MM.1S (cell line): ENCODE results near the gene TRIM45.

Experiments
- DNase-seq: peaks from one replicate; pipeline ENCODE4 v3.0.0-alpha.2; 2015
- H2AFZ ChIP-seq: fragments of 300-600 bp; sonication (generic); 2 replicates; pipeline ENCODE4 v1.6.0; 2016; ENCODE audit warnings: antibody characterized with exemption, low read length
- H3F3A ChIP-seq: fragments of 300-600 bp; sonication (generic); 2 replicates; pipeline ENCODE4 v1.6.1; 2016; ENCODE audit warnings: mild to moderate bottlenecking, antibody characterized with exemption, low read length, moderate library complexity, mixed read lengths; ENCODE audit not compliant: insufficient read depth
- H3K27ac ChIP-seq: fragments of 300-600 bp; sonication (generic); 2 replicates; pipeline ENCODE4 v1.5.1; 2016; ENCODE audit warnings: mild to moderate bottlenecking, low read length
- H3K27me3 ChIP-seq: fragments of 300-600 bp; sonication (generic); replicated peaks from 2 replicates; pipeline ENCODE4 v1.6.0; 2016; ENCODE audit warnings: low read length; ENCODE audit not compliant: insufficient read depth
- H3K36me3 ChIP-seq: fragments of 300-600 bp; sonication (generic); replicated peaks from 2 replicates; pipeline ENCODE4 v1.6.1; 2016; ENCODE audit warnings: mild to moderate bottlenecking, low read length, mixed read lengths; ENCODE audit not compliant: insufficient read depth
- H3K4me1 ChIP-seq: fragments of 300-600 bp; sonication (generic); 2 replicates; pipeline ENCODE4 v1.6.1; 2016; ENCODE audit warnings: low read length, mixed read lengths
- H3K4me2 ChIP-seq: fragments of 300-600 bp; sonication (generic); 2 replicates; pipeline ENCODE4 v1.6.0; 2016; ENCODE audit warnings: low read depth, low read length
- H3K4me3 ChIP-seq: fragments of 300-600 bp; sonication (generic); 2 replicates; pipeline ENCODE4 v1.5.1; 2016; ENCODE audit warnings: low read length, mixed read lengths
- H3K79me2 ChIP-seq: fragments of 300-600 bp; sonication (generic); 2 replicates; pipeline ENCODE4 v1.6.1; 2016; ENCODE audit warnings: mixed run types, low read length, mixed read lengths
- H3K9ac ChIP-seq: fragments of 300-600 bp; sonication (generic); 2 replicates; pipeline ENCODE4 v1.6.1; 2016; ENCODE audit warnings: low read length, mixed read lengths
- H3K9me2 ChIP-seq: fragments of 300-600 bp; sonication (generic); replicated peaks from 2 replicates; pipeline ENCODE4 v1.6.1; 2016; ENCODE audit warnings: mild to moderate bottlenecking, low read length, mixed read lengths; ENCODE audit not compliant: insufficient read depth
- H3K9me3 ChIP-seq: fragments of 300-600 bp; sonication (generic); replicated peaks from 2 replicates; pipeline ENCODE4 v1.6.1; 2016; ENCODE audit warnings: mild to moderate bottlenecking, low read length, mixed read lengths; ENCODE audit not compliant: insufficient read depth
- H4K20me1 ChIP-seq: fragments of 300-600 bp; sonication (generic); 2 replicates; pipeline ENCODE4 v1.6.1; 2016; ENCODE audit warnings: mild to moderate bottlenecking, low read length, moderate library complexity, mixed read lengths; ENCODE audit not compliant: insufficient read depth
- EZH2 ChIP-seq: fragments of 300-600 bp; sonication (generic); optimal IDR thresholded peaks from 2 replicates; pipeline ENCODE3; 2017; ENCODE audit warnings: low read depth, mild to moderate bottlenecking, antibody characterized with exemption, low read length, mixed read lengths
- EZH2phosphoT487 ChIP-seq: fragments of 300-600 bp; sonication (generic); IDR thresholded peaks from 2 replicates; pipeline ENCODE4 v1.6.1; 2018; ENCODE audit warnings: antibody characterized with exemption, low read length
- TF ChIP-seq, protein P1 (sequence below): fragments of 300-600 bp; sonication (generic); IDR thresholded peaks from 2 replicates; pipeline ENCODE4 v1.5.1; 2016; ENCODE audit warnings: antibody characterized with exemption, low read length, mixed read lengths

TRIM45 gene

DNA sequence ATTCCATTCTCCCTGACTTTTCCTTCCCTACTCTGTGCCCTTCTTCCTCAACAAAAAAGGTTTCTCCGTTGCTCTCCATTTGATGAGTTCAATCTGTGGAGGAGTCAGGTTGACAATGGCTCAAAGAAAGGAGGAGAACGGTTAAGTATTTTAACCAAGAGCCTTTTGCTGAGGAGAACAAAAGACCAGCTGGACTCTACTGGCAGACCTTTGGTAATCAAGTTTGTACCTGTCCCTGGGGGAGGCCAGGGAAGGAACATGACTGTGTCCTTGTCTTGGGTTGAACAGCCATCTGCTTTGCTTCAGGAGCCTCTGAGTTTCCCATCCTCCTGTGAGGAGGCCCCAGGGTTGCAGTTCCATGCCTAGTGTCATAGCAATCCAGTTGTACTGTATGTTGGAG is 31.6 kb downstream of the TRIM45 start:
- Histone ChIP-seq H2AFZ (no peak overlapping the region), H3K4me3 (no peak overlapping the region), H3K9me3 (no peaks in the 10 kb centered on the region), H3K9me2 (no peaks in the 10 kb centered on the region), H3K27ac (no peak overlapping the region), H3F3A (no peaks in the 10 kb centered on the region), H3K9ac (no peak overlapping the region), H3K27me3 (no peaks in the 10 kb centered on the region), H3K4me1 (peaks cover 16% of the 10 kb centered on the region), H3K36me3 (no peaks in the 10 kb centered on the region), H3K4me2 (no peak overlapping the region), H4K20me1 (no peaks in the 10 kb centered on the region), H3K79me2 (no peaks in the 10 kb centered on the region)
- DNase-seq, result no peak
- TF ChIP-seq, protein P1, sequence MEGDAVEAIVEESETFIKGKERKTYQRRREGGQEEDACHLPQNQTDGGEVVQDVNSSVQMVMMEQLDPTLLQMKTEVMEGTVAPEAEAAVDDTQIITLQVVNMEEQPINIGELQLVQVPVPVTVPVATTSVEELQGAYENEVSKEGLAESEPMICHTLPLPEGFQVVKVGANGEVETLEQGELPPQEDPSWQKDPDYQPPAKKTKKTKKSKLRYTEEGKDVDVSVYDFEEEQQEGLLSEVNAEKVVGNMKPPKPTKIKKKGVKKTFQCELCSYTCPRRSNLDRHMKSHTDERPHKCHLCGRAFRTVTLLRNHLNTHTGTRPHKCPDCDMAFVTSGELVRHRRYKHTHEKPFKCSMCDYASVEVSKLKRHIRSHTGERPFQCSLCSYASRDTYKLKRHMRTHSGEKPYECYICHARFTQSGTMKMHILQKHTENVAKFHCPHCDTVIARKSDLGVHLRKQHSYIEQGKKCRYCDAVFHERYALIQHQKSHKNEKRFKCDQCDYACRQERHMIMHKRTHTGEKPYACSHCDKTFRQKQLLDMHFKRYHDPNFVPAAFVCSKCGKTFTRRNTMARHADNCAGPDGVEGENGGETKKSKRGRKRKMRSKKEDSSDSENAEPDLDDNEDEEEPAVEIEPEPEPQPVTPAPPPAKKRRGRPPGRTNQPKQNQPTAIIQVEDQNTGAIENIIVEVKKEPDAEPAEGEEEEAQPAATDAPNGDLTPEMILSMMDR, result no peak
- TF ChIP-seq EZH2 (no peak), EZH2phosphoT487 (no peak)

DNA sequence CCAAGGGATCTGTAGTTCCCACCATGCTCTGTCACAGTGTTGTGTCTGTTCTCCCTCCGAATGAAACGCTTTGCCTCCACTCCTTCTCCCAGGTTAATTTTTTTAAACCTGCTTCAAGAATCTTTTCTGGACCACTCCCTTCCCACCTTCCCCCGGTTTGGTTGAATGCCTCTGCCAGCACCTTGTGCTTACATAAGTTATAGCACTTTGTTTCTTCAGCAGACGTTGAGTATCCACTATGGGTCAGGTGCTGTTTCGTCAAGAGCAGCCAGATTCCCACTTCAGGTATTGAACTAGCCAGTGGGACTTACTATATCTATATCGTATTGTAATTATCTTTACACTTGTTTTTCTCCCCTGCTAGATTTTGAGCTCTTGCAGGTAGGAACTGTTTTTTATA is 33.9 kb downstream of the TRIM45 start:
- no peak overlapping the region for H3K4me2 ChIP-seq
- no peaks in the 10 kb centered on the region for H3K36me3 ChIP-seq
- no peak overlapping the region for H3K9ac ChIP-seq
- no peaks in the 10 kb centered on the region for H3K9me3 ChIP-seq
- no peaks in the 10 kb centered on the region for H3K79me2 ChIP-seq
- H3K4me3 ChIP-seq, result no peak overlapping the region
- H2AFZ ChIP-seq, result no peak overlapping the region
- H3K27ac ChIP-seq, result no peak overlapping the region
- peaks cover under 1% of the 10 kb centered on the region; the same call in 1 of the 2 replicates for H3K4me1 ChIP-seq
- no peak for DNase-seq
- H3K9me2 ChIP-seq, result no peaks in the 10 kb centered on the region
- H4K20me1 ChIP-seq, result no peaks in the 10 kb centered on the region
- H3F3A ChIP-seq, result no peaks in the 10 kb centered on the region
- no peaks in the 10 kb centered on the region for H3K27me3 ChIP-seq
- no peak for TF ChIP-seq EZH2phosphoT487
- TF ChIP-seq, protein P1, result no peak
- TF ChIP-seq EZH2, result no peak

DNA sequence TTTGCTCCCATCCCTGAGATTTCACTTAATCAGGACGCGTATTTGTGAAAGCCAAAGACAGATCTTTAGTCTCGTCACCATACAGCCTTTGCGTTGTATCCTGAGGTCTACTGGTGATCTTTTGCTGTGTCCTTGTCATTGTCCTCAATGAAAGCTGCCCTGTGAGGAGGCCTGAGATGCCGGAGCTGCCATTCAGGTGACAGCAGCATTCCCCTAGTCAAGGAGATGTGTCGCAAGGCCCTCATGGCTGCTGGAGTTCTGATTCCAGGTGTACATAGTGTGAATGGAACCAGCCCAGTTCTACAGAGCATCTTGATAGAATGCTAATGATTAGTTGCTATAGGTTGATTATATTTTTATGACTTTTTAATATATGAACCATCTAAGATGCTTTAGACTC is 37.3 kb downstream of the TRIM45 start:
- Histone ChIP-seq H2AFZ (no peak overlapping the region), H3K4me3 (no peak overlapping the region), H3F3A (no peaks in the 10 kb centered on the region), H3K4me1 (no peaks in the 10 kb centered on the region), H3K36me3 (no peaks in the 10 kb centered on the region), H3K79me2 (no peaks in the 10 kb centered on the region), H3K9ac (no peak overlapping the region), H3K27me3 (no peaks in the 10 kb centered on the region), H3K27ac (no peak overlapping the region), H3K4me2 (no peak overlapping the region), H4K20me1 (no peaks in the 10 kb centered on the region), H3K9me2 (no peaks in the 10 kb centered on the region), H3K9me3 (no peaks in the 10 kb centered on the region)
- no peak for DNase-seq
- TF ChIP-seq EZH2phosphoT487 (no peak), EZH2 (no peak)
- TF ChIP-seq, protein P1, result no peak
